NCI-H2107 treated with DMSO at 0.1 percent for 48 hours (cell line): Measurements from ENCODE around the gene CUEDC1.

ENCODE experiments used
- DNase-seq: peaks from one replicate; lab custom pipeline; 2025; ENCODE audit not compliant: unreplicated experiment; lab: John Stamatoyannopoulos, UW

Gene CUEDC1, protein sequence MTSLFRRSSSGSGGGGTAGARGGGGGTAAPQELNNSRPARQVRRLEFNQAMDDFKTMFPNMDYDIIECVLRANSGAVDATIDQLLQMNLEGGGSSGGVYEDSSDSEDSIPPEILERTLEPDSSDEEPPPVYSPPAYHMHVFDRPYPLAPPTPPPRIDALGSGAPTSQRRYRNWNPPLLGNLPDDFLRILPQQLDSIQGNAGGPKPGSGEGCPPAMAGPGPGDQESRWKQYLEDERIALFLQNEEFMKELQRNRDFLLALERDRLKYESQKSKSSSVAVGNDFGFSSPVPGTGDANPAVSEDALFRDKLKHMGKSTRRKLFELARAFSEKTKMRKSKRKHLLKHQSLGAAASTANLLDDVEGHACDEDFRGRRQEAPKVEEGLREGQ

DNA sequence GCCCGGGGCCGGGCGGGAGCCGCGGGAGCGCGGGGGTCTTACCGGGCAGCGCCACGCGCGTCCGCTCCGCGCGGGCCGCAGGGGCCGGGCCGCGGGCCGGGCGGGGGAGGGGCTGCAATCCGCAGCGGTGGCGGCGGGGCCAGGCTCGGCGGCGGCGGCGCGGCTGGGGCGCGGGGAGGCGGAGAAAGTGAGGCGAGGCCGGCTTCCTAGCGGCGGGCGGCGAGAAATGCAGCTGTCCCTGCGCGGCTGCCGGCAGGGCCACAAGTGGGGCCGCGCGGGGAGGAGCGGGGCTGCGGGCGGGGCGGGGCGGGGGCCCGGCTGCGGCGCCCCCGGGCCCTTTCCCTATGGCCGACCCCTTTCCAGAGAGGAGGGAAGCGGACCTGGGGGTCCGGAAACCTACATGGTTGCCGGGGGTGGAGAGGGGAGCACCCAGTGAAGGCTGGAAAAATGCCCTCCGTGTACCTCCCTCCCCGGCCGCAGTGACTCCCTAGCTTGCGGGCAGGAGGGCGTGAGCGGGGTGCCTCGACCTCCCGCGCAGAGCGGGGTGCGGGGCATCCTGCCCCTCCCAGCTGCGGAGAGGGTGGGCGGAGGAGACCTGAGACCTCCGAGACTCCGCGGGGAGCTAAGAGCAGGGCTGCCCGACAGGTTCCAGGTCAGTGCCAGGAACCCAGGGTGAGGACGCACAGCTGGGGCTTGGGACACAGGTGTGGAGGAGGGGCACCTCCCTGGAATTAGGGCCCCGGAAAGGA lies at the start of gene CUEDC1:
Gene CUEDC1, minus strand, starts transcription at position 230 of the 749 bp plus-strand sequence. CDS start 69,848 bp downstream, outside the sequence.
- no peak for DNase-seq

DNA sequence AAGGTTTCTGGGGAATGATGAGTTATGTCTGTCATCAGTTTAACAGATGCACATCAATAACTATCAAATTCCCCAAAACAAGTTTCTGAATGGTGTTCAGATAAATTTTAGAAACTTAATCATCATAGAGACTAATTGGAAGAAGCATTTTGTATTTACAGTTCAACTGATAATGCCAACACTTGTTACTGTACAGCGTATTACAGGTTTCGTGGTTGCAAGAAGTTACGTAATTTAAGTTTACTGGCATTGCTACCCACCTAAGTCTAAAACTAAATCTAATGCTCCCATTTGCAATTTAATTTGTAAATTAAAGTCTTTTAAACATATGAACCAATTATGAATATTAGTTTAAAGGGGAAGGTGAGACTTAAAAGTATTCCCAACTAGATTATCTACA lies 48.8 kb upstream of the CUEDC1 start:
- no peak for DNase-seq

DNA sequence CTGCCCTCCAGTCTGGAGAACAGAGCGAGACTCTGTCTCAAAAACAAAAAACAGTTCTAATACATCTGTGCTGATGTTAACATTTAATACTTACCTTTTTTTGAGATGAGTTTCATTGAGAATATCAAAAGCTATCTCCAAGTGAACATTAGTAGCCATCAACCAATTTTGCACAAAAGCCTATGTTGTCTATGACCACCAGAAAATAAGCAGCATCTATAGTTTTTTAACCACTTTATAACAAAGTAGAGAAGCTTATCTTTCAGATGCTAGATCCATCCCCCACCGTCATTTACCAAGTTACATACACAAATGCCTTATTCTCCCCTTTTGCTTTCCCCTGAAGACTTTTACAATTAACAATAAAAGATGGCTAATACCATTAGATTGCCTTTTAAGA lies 47.8 kb upstream of the CUEDC1 start:
- no peak for DNase-seq

DNA sequence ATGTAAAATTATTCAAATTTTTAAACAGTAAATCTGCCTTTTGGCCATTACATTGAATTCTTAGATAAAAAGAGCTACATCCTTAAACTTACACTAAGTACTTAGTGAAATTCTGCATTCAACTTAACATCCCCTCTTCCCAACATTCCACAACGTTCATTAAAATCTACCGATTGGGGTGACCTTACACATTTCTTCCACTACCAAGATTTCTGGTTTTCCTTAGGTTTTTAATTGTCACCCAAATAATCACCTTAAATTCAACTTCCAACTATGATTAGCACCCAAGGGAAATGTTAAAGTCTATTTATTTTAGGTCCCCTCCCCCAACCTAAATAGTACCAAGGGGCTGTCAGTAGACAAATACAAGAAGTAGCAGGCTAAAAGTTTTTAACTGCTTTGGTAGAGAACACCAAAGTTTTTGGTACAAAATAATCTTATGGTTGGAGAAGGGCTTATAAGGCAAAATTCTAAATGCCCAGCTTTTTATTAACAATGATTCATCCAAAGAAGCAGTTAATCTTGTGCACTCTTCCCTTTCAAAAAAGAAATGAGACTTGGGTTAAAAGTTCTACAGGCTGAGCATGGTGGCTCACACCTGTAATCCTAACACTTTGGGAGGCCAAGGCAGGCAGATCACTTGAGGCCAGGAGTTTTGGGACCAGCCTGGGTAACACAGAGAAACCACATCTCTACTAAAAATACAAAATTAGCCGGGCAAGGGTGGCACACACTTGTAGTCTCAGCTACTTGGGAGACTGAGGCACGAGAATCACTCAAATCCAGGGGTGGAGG lies 47.1 kb upstream of the CUEDC1 start:
- DNase-seq: no peak

DNA sequence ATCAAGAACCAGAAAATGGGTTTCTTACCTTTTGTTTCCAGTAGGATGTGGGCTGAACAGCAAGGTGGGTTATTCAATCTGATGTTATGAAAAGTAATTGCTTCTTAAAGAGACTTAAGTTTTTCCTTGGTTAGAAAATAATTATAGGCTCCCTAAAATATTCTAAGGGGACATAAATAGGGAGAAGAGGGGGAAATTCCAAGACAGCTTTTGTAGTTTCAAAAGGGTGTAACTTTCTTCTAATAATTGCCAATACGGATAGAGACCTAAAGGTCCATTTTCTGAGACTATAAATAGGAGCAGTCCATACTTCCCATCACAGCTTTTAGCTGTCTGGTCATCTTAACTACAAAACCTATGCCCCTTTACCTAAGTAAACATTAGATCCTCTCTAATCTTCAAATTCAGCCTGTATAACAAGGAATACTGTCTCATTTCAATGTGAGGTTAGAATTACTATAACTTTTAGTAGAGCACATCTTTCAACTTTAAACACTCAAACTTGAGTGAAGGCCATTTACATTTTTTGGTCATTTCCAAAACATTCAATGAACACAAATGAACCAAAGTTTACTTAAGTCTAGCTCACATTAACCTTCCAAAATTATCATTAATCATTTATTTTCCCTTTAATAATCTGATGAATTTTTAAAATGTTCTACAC lies 46.4 kb upstream of the CUEDC1 start:
- no peak for DNase-seq

DNA sequence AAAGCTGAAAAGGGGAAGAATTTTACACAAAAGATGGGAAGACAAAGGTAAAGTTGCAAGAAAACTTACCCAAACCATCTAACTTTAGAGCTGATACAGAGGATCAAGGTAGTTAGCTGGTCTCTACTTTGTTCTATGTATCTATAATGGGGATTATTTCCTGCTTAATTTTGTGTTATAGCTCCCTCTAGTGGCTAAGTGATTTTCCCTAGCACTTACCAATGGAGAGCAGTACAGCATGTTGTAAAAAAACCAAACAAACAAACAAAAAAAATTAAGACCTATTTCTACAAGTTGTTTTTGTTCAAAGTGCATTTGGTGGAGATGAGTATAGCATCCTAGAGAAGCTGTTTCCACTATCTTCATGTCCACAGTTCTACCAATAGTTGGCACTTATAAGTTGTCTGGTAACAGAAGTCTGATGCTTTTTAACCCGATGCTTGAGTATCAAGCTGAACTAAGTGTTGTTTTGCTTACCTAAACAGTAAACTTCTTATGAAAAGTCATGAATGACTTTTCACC lies 44.3 kb upstream of the CUEDC1 start:
- peak; percentile 81 for DNase-seq

DNA sequence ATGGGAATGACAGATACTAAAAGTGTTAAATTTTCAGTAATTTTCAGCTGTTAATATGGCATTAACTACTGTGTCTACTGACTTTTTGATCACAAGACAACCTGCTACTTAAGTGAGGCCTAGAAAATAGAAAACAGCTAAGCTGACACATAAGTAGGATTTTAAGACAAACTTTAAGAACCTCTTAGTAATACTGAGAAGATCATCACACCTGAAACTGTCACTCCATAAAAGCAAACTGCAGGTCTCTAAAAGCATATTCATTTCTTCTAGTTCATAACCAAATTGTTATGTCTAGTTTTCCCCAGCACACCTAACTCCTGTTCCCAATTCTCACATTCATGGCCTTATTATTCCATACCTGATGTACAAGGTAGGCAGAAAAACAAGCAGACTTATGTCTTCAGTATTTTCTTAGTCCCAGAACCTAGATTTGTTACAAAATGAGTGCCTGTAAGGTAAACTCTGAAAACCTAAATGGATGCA lies 43.8 kb upstream of the CUEDC1 start:
- no peak for DNase-seq

DNA sequence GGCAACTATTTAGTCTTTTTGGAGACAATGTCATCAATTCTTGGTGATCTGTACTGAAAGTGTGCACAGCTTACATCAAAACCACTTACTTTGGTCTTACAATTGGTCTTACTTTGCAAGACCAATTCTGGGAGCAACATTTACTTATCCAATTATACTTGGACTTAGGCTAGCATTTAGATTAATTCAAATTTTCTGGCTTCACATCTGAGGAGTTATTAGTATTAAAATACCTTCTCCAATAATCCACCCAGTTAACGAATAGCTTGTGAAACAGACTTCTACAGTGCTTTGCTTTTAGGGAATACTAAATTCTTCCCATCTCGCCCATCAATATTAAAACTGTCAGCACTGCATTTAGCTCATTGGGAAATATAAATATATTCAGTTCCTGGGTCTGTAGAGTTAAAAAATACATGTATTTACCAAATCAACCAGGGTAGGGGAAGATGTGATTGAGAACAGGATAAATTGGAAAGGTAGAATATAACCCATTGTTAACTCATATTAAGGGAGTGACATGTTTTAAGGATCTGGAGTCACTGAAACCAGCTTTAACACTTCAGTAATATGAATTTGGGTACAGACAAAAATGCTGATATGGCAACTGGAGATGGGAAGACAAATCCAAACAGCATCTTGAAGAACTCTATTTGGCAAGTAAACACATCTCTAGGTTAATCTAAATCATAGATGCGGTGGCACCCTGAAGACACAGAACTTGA lies 42.0 kb upstream of the CUEDC1 start:
- DNase-seq: no peak

DNA sequence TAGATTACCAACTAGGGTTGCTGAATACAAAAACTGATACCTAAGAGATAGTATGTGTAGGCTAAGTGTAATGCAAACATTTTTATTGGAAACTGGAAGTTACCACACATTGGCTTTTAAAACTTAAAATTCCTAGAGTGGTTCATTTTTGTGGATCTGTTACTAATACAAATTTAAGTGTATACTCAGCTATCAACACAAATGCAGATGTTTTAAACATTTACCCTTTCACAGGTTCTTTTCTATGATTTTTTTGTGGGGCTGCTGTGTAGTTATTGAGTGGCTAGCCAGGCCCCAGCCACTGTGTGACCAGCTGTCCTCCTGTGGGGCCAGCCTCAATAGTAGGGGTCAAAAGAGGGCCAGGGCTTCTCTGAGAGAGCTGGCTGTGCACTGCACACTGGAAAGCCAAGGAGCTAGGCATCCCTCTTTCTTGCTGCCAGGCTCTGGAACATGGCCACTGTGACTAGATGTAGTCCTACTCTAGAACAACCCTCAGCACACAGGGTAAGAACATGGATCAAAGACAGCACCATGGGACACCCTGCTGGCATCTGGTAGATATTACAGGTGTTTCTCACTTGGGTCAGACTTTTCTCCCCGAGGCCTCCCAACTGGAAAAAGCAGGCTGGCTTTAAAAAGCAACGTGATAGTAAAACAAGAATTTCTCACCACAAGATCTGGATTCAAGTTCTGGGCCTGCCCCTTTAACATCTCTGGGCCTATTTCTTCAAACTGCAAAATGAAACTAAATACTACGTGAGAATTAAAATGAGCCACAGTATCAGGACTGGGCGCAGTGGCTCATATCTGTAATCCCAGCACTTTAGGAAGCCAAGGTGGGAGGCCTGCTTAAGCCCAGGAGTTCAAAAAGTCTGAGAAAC lies 40.1 kb upstream of the CUEDC1 start:
- peak; percentile 80 for DNase-seq

DNA sequence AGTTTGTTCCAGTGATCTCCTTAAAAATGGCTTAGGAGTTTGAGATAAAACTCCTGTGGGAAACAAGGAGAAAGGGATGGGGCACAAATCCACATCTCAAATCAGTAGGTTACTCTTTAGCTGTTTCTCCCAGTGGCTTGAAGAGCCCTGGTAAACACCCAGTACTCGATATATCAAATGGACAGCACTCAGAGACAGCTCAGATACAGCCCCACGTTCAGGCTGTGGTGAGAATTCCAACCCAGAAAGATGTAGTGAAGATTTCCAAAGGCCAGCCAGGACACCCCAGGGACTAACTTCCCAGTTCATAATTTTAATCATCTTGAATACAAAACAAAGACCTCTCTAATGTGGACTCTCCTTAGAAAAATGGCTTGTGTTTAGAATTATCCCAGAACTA lies 39.2 kb upstream of the CUEDC1 start:
- DNase-seq: peak; percentile 21

DNA sequence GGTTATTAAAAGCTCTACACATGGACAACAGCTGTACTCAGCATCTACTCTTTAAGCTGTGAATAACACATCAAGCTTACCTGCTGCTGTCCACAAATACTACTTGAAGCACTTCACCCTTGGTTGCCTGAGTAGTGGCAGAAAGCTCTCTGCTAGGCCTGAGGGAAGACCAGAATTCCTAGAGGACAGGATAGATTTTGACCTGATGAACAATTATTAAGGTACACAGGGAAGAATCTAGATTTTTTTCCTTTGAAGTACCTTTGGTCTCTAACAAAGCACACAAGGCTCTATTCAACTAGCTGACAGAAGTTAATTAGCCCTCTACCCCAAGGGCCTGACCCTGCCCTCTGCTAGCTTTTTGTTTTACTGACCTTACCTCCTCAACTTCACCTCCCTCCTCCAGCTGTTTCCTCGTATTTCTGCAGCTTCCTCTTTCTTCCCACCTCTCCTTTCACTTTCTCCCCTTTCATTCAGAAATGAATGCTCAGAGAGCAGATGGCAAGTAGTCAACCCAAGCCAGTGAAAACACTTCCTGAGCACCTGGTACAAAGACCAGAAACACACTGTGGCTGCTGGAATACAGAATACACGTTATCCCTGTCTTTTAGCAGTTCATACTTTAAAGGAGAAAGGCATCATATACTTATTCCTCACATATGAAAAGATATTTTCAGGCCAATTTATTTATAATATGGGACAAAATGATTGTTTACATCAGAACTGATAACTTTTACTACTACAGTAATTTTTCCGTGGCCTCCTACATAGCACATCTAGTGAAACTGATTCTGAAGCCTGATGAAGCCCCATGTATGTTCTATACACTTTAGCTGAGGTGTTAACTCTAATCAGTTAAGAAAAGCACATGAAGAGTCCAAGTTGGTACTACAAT lies 38.5 kb upstream of the CUEDC1 start:
- peak; percentile 79 for DNase-seq

DNA sequence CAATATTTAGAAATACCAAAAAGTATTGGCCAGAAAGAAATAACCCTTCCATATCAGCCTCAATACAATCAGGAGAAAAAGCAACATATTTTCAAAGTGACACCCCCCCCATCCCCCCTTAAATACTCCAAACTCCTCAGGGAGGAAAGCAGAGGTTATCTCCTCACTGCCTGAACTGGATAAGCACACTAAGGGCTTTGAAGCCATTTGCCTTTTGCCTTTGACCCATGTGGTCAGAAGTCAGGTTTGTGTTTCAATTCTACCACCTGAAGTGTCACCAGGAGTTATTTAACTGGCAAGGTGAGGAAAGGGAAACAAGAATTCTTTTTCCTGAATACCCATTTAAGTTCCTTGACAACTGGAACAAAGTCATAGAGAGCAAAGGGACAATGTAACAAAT lies 36.3 kb upstream of the CUEDC1 start:
- DNase-seq: no peak

DNA sequence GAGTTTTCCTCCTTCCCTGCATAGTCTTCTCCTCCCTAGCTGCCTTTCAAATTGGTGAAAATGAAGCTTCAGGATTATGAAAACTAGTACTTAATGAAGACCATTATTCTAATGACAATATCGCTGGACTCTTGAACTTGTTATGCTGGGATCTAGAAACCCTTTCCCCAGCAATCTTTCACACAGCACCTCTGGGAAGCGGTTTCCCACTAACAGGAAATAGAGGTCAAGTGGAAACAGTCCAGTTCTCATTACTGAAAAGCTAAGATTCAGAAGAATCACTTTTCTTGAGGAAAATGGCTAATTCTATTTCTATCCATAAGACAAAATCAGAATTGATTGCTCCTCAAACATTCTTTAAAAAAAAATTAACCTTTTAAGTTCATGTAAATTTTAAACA lies 34.8 kb upstream of the CUEDC1 start:
- no peak for DNase-seq

DNA sequence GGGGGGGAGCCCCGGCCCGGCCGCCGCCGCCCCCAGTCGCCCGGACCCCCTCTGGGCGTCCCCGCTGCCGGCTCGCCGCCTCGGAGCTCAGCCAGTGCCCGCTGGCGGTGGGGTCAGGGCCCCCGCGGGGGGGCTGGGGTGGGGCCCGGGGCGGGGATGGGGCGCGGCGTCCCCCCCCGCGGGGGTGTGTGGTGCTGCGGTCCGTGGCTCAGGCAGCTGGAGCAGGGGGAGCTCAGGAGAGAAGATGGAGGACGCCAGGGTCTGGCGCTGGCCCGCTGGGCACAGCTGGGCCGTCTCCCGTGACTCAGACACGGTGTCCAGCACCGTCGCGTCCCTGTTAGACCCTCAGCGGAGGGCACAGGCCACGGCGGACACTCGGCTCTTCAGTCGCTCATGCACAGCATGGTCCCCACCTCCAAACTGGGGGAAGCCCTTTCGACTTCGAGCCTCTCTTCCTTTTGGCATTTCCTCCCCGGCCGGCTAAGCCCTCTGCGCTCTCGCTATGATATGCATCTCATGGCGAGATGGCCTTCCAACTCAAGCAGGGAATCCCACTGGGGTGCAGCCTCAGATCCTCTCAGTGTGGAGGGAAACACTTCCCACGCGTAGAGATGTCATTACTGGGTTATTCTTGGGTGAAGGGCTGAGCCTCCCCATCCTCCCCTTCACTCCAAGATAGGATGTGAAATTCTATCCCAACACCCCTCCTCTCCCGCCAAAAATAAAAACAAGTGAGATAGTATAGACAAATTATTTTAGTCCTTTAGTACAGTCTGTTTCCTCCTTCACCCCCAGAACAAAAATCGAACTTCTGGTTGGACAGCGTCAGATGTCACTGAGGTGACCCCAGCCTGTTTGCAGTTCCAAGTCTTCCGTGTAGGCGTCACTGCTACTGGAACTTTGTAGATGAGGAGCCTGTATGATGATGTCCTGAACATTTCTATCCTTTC lies 33.4 kb upstream of the CUEDC1 start:
- peak; percentile 32 for DNase-seq

DNA sequence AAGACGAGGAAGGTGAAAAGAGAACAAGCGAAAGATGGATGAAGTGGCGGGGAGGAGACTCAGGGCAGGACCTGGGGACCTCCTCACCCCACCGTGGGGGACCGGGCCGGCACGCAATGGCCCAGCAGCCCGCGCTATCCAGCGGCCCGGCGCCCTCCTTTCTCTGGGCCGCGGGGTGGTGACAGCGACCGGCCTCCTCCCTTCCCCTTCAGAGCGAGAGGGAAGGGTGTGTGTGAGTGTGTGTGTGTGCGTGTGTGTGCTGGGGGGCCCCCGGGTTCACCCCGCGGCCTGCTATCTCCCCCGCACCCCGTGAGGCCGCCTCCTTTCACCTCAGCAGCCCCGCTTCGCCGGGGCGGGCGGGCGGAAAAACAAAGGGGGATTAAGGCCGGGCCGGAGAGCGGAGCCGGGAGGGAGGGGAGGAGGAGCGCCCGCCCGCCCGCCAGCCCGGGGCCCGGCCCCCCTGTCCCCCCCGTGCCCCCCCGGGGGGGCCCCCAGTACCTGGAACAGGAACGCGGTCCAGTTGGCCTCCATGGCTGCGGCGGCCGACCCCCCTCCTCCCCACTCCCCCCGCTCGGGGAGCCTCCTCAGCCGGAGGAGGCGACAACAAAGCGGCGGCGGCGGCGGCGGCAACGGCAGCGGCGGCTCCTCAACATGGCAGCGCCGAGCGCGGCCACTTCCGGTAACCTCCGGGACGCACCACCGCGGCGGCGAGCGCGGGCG lies 32.5 kb upstream of the CUEDC1 start, which contains the start of gene VEZF1:
Gene VEZF1, minus strand, starts transcription at position 674 of the 720 bp plus-strand sequence. Its CDS starts 143 bp downstream, at position 531.
- DNase-seq: peak; percentile 45
